ENCODE data around the gene SAXO2. TPM values are rescaled to one million over a fixed set of nuclear protein-coding genes. Genes with fewer than 3 reads are reported as not detected.
A peak's percentile ranks its signal among the peaks of the same experiment; 100 is the strongest.
"Not testable (repeated sequence)": the region's sequence is repeated elsewhere in the genome, so short reads cannot be mapped to it uniquely, and the experiment has no call there.

Gene SAXO2
- total RNA-seq, 1 donor from 2014 or later = 6.0 TPM

GRCh38 chr15:82272154-82272553 is 9.5 kb downstream of the SAXO2 start:
- Mint-ChIP-seq H3K36me3 (ENCODE audit: insufficient read depth) (peaks cover 19% of the 10 kb centered on the region), H3K9me3 (ENCODE audit: low read depth) (peaks cover 22% of the 10 kb centered on the region)

GRCh38 chr15:82275410-82275809 is 12.8 kb downstream of the SAXO2 start:
- H3K4me1 Mint-ChIP-seq (ENCODE audit: low read depth) = no peaks in the 10 kb centered on the region
- no peaks in the 10 kb centered on the region for H3K27me3 Mint-ChIP-seq
- H3K36me3 Mint-ChIP-seq (ENCODE audit: insufficient read depth) = peaks cover 19% of the 10 kb centered on the region
- H3K9me3 Mint-ChIP-seq (ENCODE audit: low read depth) = peaks cover 22% of the 10 kb centered on the region
- DNase-seq (ENCODE audit: low spot score, unreplicated experiment) = no peak
- no peak for TF ChIP-seq CTCF (IDR thresholded peaks at IDR 0.05; ENCODE audit: unreplicated experiment)
- H3K4me3 Mint-ChIP-seq (ENCODE audit: low read depth) = no peak overlapping the region
- H3K27ac Mint-ChIP-seq = no peak overlapping the region

More at GRCh38 chr15:82272154-82272553, 9.5 kb downstream of the SAXO2 start:
- TF ChIP-seq CTCF (IDR thresholded peaks at IDR 0.05; ENCODE audit: unreplicated experiment) = no peak
- DNase-seq (ENCODE audit: low spot score, unreplicated experiment) = no peak
- Mint-ChIP-seq H3K27ac (no peak overlapping the region), H3K27me3 (no peaks in the 10 kb centered on the region), H3K4me3 (ENCODE audit: low read depth) (no peak overlapping the region), H3K4me1 (ENCODE audit: low read depth) (peaks cover 3% of the 10 kb centered on the region)

GRCh38 chr15:82281276-82281675 is 18.7 kb downstream of the SAXO2 start:
- TF ChIP-seq CTCF (IDR thresholded peaks at IDR 0.05; ENCODE audit: unreplicated experiment) = peak; percentile 43
- not testable (repeated sequence) for H3K4me1 Mint-ChIP-seq (ENCODE audit: low read depth); H3K36me3 Mint-ChIP-seq (ENCODE audit: insufficient read depth); H3K4me3 Mint-ChIP-seq (ENCODE audit: low read depth); H3K27ac Mint-ChIP-seq; H3K27me3 Mint-ChIP-seq; DNase-seq (ENCODE audit: low spot score, unreplicated experiment); H3K9me3 Mint-ChIP-seq (ENCODE audit: low read depth)

- H3K36me3 Mint-ChIP-seq (ENCODE audit: insufficient read depth); H3K27ac Mint-ChIP-seq; H3K4me3 Mint-ChIP-seq (ENCODE audit: low read depth); DNase-seq (ENCODE audit: low spot score, unreplicated experiment); H3K27me3 Mint-ChIP-seq; H3K4me1 Mint-ChIP-seq (ENCODE audit: low read depth); H3K9me3 Mint-ChIP-seq (ENCODE audit: low read depth): not testable (repeated sequence)
These were observed 19.8 kb downstream of the SAXO2 start for GRCh38 chr15:82282386-82282785.

GRCh38 chr15:82284381-82284780 is 21.8 kb downstream of the SAXO2 start:
- not testable (repeated sequence) for H3K27me3 Mint-ChIP-seq; H3K4me3 Mint-ChIP-seq (ENCODE audit: low read depth); H3K36me3 Mint-ChIP-seq (ENCODE audit: insufficient read depth); H3K27ac Mint-ChIP-seq; DNase-seq (ENCODE audit: low spot score, unreplicated experiment); H3K4me1 Mint-ChIP-seq (ENCODE audit: low read depth)
- peaks cover 11% of the 10 kb centered on the region for H3K9me3 Mint-ChIP-seq (ENCODE audit: low read depth)

GRCh38 chr15:82286475-82286874 is 23.9 kb downstream of the SAXO2 start:
- not testable (repeated sequence) for H3K36me3 Mint-ChIP-seq (ENCODE audit: insufficient read depth); H3K27me3 Mint-ChIP-seq; H3K4me3 Mint-ChIP-seq (ENCODE audit: low read depth); DNase-seq (ENCODE audit: low spot score, unreplicated experiment); H3K27ac Mint-ChIP-seq; H3K4me1 Mint-ChIP-seq (ENCODE audit: low read depth)
- H3K9me3 Mint-ChIP-seq (ENCODE audit: low read depth) = peaks cover 17% of the 10 kb centered on the region

GRCh38 chr15:82288202-82288601 is 25.6 kb downstream of the SAXO2 start:
- not testable (repeated sequence) for H3K36me3 Mint-ChIP-seq (ENCODE audit: insufficient read depth); H3K4me1 Mint-ChIP-seq (ENCODE audit: low read depth); H3K27me3 Mint-ChIP-seq; H3K4me3 Mint-ChIP-seq (ENCODE audit: low read depth); DNase-seq (ENCODE audit: low spot score, unreplicated experiment); H3K27ac Mint-ChIP-seq
- H3K9me3 Mint-ChIP-seq (ENCODE audit: low read depth) = peaks cover 17% of the 10 kb centered on the region

Measured in progenitor cell of endocrine pancreas (in vitro differentiated cells).